Suprapubic skin (tissue), 4 donors: ENCODE results near the gene ALDH18A1.

Experiments
- POLR2A ChIP-seq, 2 donors: fragments of 450-650 bp; IDR thresholded peaks; one replicate each; pipeline ENCODE4 v1.6.1; 2017; ENCODE audit warnings: antibody characterized with exemption in 2 of 2, mild to moderate bottlenecking in 2 of 2, moderate library complexity in 2 of 2
- POLR2AphosphoS5 ChIP-seq, 3 donors: sonication (generic); formaldehyde crosslinking; IDR thresholded peaks; one replicate each; pipeline ENCODE4 v1.6.1; 2017; ENCODE audit warnings: antibody characterized with exemption in 3 of 3
- TF ChIP-seq, protein P1 (sequence below), 2 donors: fragments of 200-600 bp in 1 of 2; fragments of 450-650 bp in 1 of 2; sonication (generic) in 1 of 2; IDR thresholded peaks; one replicate each; pipeline ENCODE4 v1.5.1; 2016 to 2019; ENCODE audit warnings: antibody characterized with exemption in 2 of 2, mild to moderate bottlenecking in 1 of 2, moderate library complexity in 1 of 2

DNA sequence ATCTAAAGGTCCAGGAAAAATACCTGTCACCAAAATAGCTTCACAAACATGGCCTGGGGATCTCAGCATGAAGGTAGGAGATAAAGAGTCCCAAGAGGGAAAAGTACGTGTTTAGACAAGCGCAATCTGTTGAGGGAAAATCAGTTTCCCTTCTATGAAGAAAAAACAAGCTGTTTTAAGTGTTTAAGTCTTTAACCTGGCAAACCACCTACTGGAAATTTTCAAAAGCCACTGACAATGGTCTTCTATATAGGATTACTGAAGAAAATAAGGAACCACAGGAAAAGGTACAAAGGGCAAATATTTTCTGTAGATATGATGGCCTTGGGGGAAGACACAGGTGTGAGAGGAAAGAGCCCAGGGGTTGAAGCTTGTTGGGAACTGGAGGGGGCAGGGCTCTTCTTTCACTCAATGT is 21.2 kb downstream of the ALDH18A1 start:
- TF ChIP-seq, protein P1, sequence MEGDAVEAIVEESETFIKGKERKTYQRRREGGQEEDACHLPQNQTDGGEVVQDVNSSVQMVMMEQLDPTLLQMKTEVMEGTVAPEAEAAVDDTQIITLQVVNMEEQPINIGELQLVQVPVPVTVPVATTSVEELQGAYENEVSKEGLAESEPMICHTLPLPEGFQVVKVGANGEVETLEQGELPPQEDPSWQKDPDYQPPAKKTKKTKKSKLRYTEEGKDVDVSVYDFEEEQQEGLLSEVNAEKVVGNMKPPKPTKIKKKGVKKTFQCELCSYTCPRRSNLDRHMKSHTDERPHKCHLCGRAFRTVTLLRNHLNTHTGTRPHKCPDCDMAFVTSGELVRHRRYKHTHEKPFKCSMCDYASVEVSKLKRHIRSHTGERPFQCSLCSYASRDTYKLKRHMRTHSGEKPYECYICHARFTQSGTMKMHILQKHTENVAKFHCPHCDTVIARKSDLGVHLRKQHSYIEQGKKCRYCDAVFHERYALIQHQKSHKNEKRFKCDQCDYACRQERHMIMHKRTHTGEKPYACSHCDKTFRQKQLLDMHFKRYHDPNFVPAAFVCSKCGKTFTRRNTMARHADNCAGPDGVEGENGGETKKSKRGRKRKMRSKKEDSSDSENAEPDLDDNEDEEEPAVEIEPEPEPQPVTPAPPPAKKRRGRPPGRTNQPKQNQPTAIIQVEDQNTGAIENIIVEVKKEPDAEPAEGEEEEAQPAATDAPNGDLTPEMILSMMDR (IDR thresholded peaks at IDR 0.05), result no peak
- no peak for TF ChIP-seq POLR2AphosphoS5 (IDR thresholded peaks at IDR 0.05)
- no peak for TF ChIP-seq POLR2A (IDR thresholded peaks at IDR 0.05)
